Endothelial cell of umbilical vein (primary cell): ENCODE measurements around the gene SNTA1. TPM values are rescaled to one million over a fixed set of nuclear protein-coding genes. Genes with fewer than 3 reads are reported as not detected.
"Not testable (repeated sequence)": the region's sequence is repeated elsewhere in the genome, so short reads cannot be mapped to it uniquely, and the experiment has no call there.

ENCODE experiments used
- BruUV-seq: library from RNA; stranded (reverse); fragments of 400-500 nt; replicated peaks from 2 replicates; lab custom pipeline; 2021; lab: Mats Ljungman, UMichigan
- CTCF ChIA-PET: fragments of 300-600, 350-600 bp; sonication (Branson Sonifier 250); formaldehyde crosslinking; loops from one replicate; lab custom pipeline; 2021; ENCODE audit warnings: antibody characterized with exemption, inconsistent platforms; lab: Charles Lee
- POLR2A ChIA-PET: fragments of 300-600, 350-600 bp; sonication (Branson Sonifier 250); formaldehyde crosslinking; loops from one replicate; lab custom pipeline; 2021; ENCODE audit warnings: antibody characterized with exemption, inconsistent platforms; lab: Charles Lee
- DNase-seq: peaks from one replicate; pipeline ENCODE4 v3.0.0-alpha.2; 2011; ENCODE audit warnings: low read depth, low spot score
- FAIRE-seq: peaks from 2 replicates; lab custom pipeline; 2011; peaks lifted over from hg19 to GRCh38; lab: Jason Lieb, UNC
- H2AFZ ChIP-seq: 2 replicates; pipeline ENCODE4 v1.6.0; 2012; ENCODE audit warnings: low read depth, low read length, control low read depth, inconsistent platforms
- H3K27ac ChIP-seq: 2 replicates; pipeline ENCODE4 v1.5.1; 2011; ENCODE audit warnings: low read depth, mild to moderate bottlenecking, control low read depth, low read length, moderate library complexity; ENCODE audit not compliant: insufficient read depth
- H3K27me3 ChIP-seq, 2 experiments: 2 replicates each; pipeline versions ENCODE4 v1.6.0 to v1.6.1; 2011; ENCODE audit warnings: low read length in 2 of 2, mixed read lengths in 1 of 2; ENCODE audit not compliant: control insufficient read depth in 2 of 2, insufficient read depth in 2 of 2
- H3K36me3 ChIP-seq, 2 experiments: 2 replicates in 1 of 2; 3 replicates in 1 of 2; pipeline ENCODE4 v1.5.1; 2011; ENCODE audit warnings: low read length in 2 of 2, mild to moderate bottlenecking in 1 of 2, moderate library complexity in 1 of 2; ENCODE audit not compliant: control insufficient read depth in 2 of 2, insufficient read depth in 2 of 2; ENCODE audit errors: extremely low read depth in 1 of 2
- H3K4me1 ChIP-seq: 3 replicates; pipeline ENCODE4 v1.5.1; 2011; ENCODE audit warnings: mild to moderate bottlenecking, low read length; ENCODE audit not compliant: control insufficient read depth, insufficient read depth; ENCODE audit errors: extremely low read depth
- H3K4me2 ChIP-seq: 2 replicates; pipeline ENCODE4 v1.6.1; 2011; ENCODE audit warnings: low read length, control low read depth, mixed read lengths; ENCODE audit not compliant: insufficient read depth
- H3K4me3 ChIP-seq, 3 experiments: fragments of 200-600 bp in 1 of 3; sonication (generic), shearing (Covaris generic) in 1 of 3; replicated peaks in 1 of 3; 2 replicates each; pipeline ENCODE4 v1.5.1; 2011 to 2016; ENCODE audit warnings: control low read depth in 3 of 3, low read length in 3 of 3, mild to moderate bottlenecking in 2 of 3, inconsistent platforms in 1 of 3, low read depth in 1 of 3, moderate library complexity in 1 of 3; ENCODE audit not compliant: insufficient read depth in 1 of 3
- H3K79me2 ChIP-seq: 2 replicates; pipeline ENCODE4 v1.6.0; 2012; ENCODE audit warnings: low read length, inconsistent platforms; ENCODE audit not compliant: control insufficient read depth, insufficient read depth
- H3K9ac ChIP-seq: replicated peaks from 2 replicates; pipeline ENCODE3; 2011; ENCODE audit warnings: low read length, control low read depth; ENCODE audit not compliant: insufficient read depth; ENCODE audit errors: extremely low read depth
- H3K9me1 ChIP-seq: replicated peaks from 3 replicates; pipeline ENCODE4 v1.6.0; 2011; ENCODE audit warnings: mild to moderate bottlenecking, low read length; ENCODE audit not compliant: control insufficient read depth, insufficient read depth; ENCODE audit errors: extremely low read depth
- H3K9me3 ChIP-seq: replicated peaks from 2 replicates; pipeline ENCODE4 v1.5.1; 2012; ENCODE audit warnings: low read length, inconsistent platforms; ENCODE audit not compliant: control insufficient read depth, insufficient read depth
- H4K20me1 ChIP-seq: replicated peaks from 2 replicates; pipeline ENCODE3; 2011; ENCODE audit warnings: mild to moderate bottlenecking, low read length; ENCODE audit not compliant: control insufficient read depth, insufficient read depth; ENCODE audit errors: extremely low read depth
- EZH2 ChIP-seq: IDR thresholded peaks from 2 replicates; pipeline ENCODE4 v1.6.1; 2012; ENCODE audit warnings: borderline replicate concordance, low read depth, mild to moderate bottlenecking, moderate library complexity, low read length, inconsistent platforms; ENCODE audit not compliant: severe bottlenecking
- FOS ChIP-seq: IDR thresholded peaks from 2 replicates; pipeline ENCODE4 v1.6.1; 2011; ENCODE audit warnings: mild to moderate bottlenecking, low read length, moderate library complexity, borderline replicate concordance; ENCODE audit not compliant: insufficient read depth
- GATA2 ChIP-seq: IDR thresholded peaks from 2 replicates; pipeline ENCODE4 v1.7.0; 2011; ENCODE audit warnings: low read depth, mild to moderate bottlenecking, moderate library complexity, mixed read lengths, low read length; ENCODE audit not compliant: insufficient read length, insufficient read depth
- JUN ChIP-seq: IDR thresholded peaks from 2 replicates; pipeline ENCODE4 v1.6.1; 2011; ENCODE audit warnings: borderline replicate concordance, low read depth; ENCODE audit not compliant: insufficient read length, insufficient read depth
- MYC ChIP-seq: IDR thresholded peaks from one replicate; pipeline ENCODE4 v1.6.1; 2011; ENCODE audit warnings: mild to moderate bottlenecking, low read depth, low read length
- POLR2A ChIP-seq: IDR thresholded peaks from 2 replicates; pipeline ENCODE4 v1.6.1; 2012; ENCODE audit warnings: low read depth, mild to moderate bottlenecking, control low read depth, low read length
- POLR2AphosphoS5 ChIP-seq: IDR thresholded peaks from 2 replicates; pipeline ENCODE4 v1.6.1; 2012; ENCODE audit warnings: low read depth, mild to moderate bottlenecking, control low read depth, low read length, moderate library complexity; ENCODE audit not compliant: insufficient read depth
- dilution Hi-C: fragments of 300-500 bp; cut with MboI; formaldehyde crosslinking; loops from one replicate; pipeline ENCODE4 v1.15.0; 2019; ENCODE audit warnings: low sequenced_read_pairs; ENCODE audit not compliant: extremely low pct_ligation_motif_present
- intact Hi-C: fragments of 100-400 bp; cut with micrococcal nuclease; formaldehyde crosslinking; loops from one replicate; pipeline ENCODE4 v1.10.0; 2022
- polyA plus RNA-seq, 4 experiments: library from polyadenylated mRNA; depleted of rRNA in 3 of 4; stranded (reverse) in 3 of 4; unstranded in 1 of 4; fragments of >200 nt; gene quantifications; 2 replicates each; pipeline versions ENCODE4 v1.2.1 to v1.2.3, GENCODE V29; 2011 to 2012; ENCODE audit warnings: missing spikeins in 1 of 4
- total RNA-seq: library from RNA; stranded (reverse); gene quantifications from 2 replicates; pipeline ENCODE4 v1.2.3, GENCODE V29; 2021
- TF ChIP-seq, protein P1 (sequence below), 2 donors: IDR thresholded peaks; 1 replicate in 1 of 2; 2 replicates in 1 of 2; pipeline ENCODE4 v1.5.1; 2011; ENCODE audit warnings: low read length in 2 of 2, mild to moderate bottlenecking in 2 of 2, moderate library complexity in 2 of 2, control low read depth in 1 of 2, inconsistent platforms in 1 of 2, low read depth in 1 of 2; ENCODE audit not compliant: insufficient read depth in 1 of 2; ENCODE audit errors: extremely low read depth in 1 of 2
- TF ChIP-seq, protein P2 (sequence below): IDR thresholded peaks from 2 replicates; pipeline ENCODE4 v1.6.1; 2011; ENCODE audit not compliant: insufficient read depth, insufficient read length

SNTA1 gene
- total and polyA plus RNA-seq, 2 donors (not counting 3 experiments of a cell fraction or from before 2014, with no cell fraction given): 5.2 to 6.0 TPM

DNA sequence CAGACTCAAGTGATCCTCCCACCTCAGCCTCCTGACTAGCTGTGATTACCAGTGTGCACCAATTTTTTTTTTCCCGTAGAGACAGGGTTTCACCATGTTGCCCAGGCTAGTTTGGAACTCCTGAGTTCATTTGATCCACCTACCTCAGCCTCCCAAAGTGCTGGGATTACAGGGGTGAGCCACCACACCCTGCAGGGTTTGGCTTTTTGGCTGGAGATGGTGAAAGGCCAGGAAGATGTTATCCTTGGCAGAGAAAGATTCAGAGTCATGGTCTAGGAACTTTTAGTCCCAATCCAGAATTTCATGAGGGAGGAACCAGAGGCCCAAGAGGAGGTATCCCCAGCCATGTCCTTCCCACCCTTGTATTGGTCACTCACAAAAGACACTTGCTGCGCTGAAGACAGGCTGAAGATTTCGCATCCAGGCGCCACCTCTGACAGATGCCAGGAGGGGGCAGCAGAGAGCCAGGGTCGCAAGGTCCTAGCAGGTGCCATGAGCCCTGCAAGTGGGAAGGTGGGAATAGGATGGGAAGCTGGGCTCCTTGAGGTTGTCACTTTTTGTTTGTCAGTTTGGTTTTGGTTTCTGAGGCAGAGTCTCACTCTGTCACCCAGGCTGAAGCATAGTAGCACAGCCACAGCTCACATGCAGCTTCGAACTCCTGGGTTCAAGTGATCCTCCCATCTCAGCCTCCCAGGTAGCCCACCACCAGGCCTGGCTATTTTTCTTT lies 13.5 kb upstream of the SNTA1 start:
- H3K36me3 ChIP-seq, H3K4me1 ChIP-seq, H3K4me2 ChIP-seq, H3K27me3 ChIP-seq, H2AFZ ChIP-seq, BruUV-seq, POLR2A ChIA-PET, H3K9me3 ChIP-seq, H3K9ac ChIP-seq, H3K27ac ChIP-seq, H3K9me1 ChIP-seq, dilution Hi-C loops, H4K20me1 ChIP-seq, H3K4me3 ChIP-seq, H3K79me2 ChIP-seq: not testable (repeated sequence)
- TF ChIP-seq, protein P1, sequence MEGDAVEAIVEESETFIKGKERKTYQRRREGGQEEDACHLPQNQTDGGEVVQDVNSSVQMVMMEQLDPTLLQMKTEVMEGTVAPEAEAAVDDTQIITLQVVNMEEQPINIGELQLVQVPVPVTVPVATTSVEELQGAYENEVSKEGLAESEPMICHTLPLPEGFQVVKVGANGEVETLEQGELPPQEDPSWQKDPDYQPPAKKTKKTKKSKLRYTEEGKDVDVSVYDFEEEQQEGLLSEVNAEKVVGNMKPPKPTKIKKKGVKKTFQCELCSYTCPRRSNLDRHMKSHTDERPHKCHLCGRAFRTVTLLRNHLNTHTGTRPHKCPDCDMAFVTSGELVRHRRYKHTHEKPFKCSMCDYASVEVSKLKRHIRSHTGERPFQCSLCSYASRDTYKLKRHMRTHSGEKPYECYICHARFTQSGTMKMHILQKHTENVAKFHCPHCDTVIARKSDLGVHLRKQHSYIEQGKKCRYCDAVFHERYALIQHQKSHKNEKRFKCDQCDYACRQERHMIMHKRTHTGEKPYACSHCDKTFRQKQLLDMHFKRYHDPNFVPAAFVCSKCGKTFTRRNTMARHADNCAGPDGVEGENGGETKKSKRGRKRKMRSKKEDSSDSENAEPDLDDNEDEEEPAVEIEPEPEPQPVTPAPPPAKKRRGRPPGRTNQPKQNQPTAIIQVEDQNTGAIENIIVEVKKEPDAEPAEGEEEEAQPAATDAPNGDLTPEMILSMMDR (IDR thresholded peaks at IDR 0.05; ENCODE audit: extremely low read depth in 1 of 2, insufficient read depth in 1 of 2, low read depth in 1 of 2, low read length in 2 of 2): peak; percentile 93 to 94
- FAIRE-seq (peak; percentile 80), DNase-seq (peak; percentile 82)
- intact Hi-C loops: loop anchor here (1.0 to 5.0 kb wide), 4 partner anchors 196 to 610 kb away; partner anchors contain the start of gene ZNF341
- CTCF ChIA-PET: interaction anchor here (0.6 to 2.6 kb wide), 18 partner anchors 9 to 389 kb away, joined by 3 to 58 read pairs (median 3); partner anchors contain the start of gene ACTL10

DNA sequence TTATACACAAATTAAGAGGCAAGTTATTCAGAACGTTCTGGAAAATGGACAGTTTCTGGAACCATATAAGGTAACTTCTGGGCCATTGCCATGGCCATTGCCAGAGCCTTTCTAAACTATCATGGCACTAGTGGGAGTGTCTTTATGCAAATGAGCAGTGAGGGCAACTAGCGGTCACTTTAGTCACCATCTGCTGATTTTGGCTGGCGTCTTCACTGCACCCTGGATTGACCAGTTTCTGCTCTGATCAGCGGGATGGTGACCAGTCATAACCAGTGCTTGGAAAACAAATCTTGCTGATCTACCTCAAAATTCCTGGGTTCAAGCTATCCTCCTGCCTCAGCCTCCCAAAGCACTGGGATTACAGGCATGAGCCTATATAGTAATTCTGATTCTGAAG lies 7.3 kb upstream of the SNTA1 start:
- Histone ChIP-seq H4K20me1 (no peaks in the 10 kb centered on the region), H3K36me3 (no peaks in the 10 kb centered on the region), H3K79me2 (no peaks in the 10 kb centered on the region), H2AFZ (no peak overlapping the region), H3K27me3 (peaks cover 0 to 2% of the 10 kb centered on the region in 2 experiments), H3K4me2 (no peak overlapping the region), H3K9me1 (no peaks in the 10 kb centered on the region), H3K4me1 (no peaks in the 10 kb centered on the region), H3K9me3 (no peaks in the 10 kb centered on the region), H3K4me3 (no peak overlapping the region), H3K27ac (no peak overlapping the region), H3K9ac (no peak overlapping the region)
- dilution Hi-C loops: no loop called here
- DNase-seq (no peak), FAIRE-seq (no peak)
- intact Hi-C loops: no loop called here
- ChIA-PET CTCF (no interaction called here), POLR2A (no interaction called here)
- no TSS peak for BruUV-seq
- TF ChIP-seq, protein P2, sequence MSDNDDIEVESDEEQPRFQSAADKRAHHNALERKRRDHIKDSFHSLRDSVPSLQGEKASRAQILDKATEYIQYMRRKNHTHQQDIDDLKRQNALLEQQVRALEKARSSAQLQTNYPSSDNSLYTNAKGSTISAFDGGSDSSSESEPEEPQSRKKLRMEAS: no peak
- TF ChIP-seq EZH2: no peak
- no peak for TF ChIP-seq POLR2AphosphoS5
- TF ChIP-seq FOS: no peak
- TF ChIP-seq JUN: no peak
- TF ChIP-seq MYC: no peak
- no peak for TF ChIP-seq GATA2
- TF ChIP-seq, protein P1 (IDR thresholded peaks at IDR 0.05; ENCODE audit: extremely low read depth in 1 of 2, insufficient read depth in 1 of 2, low read depth in 1 of 2, low read length in 2 of 2): no peak
- TF ChIP-seq POLR2A: no peak
